ENCODE measurements around the gene SPSB4.

The SPSB4 gene

DNA sequence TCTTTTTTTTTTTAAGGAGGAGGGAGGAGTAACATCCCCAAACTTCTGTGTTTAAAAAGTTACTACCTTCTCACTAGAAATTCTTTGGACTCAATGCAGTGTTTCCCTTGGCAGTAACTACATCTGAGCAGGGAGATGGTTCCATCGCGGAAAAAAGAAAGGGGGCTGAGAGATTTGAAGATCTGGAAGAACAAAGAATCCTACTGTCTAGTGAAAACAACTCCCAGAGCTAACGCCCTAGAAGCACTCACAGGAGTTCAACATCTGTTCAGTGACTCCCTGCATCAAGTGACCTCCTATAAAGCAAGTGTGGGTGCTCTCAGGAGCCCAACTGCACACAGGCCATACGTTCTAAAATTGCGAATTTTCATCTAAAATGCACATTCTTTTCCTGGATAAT lies 113.7 kb downstream of the SPSB4 start:
- Histone ChIP-seq H3K36me3 (replicated peaks in 1 of 2; ENCODE audit: control insufficient read depth in 2 of 2, insufficient read depth in 2 of 2, low read length in 2 of 2) (peaks cover 0 to 4% of the 10 kb centered on the region in 2 donors), H3K4ac (ENCODE audit: low read length) (no peak overlapping the region), H4K91ac (ENCODE audit: low read depth, low read length, poor library complexity) (no peak overlapping the region), H3K14ac (ENCODE audit: low read length) (no peak overlapping the region), H3K9me3 (replicated peaks in 1 of 2; ENCODE audit: control insufficient read depth in 2 of 2, insufficient read depth in 1 of 2, low read depth in 1 of 2, low read length in 2 of 2) (peaks cover 0 to 53% of the 10 kb centered on the region in 2 donors), H3K9ac (ENCODE audit: low read depth, low read length, poor library complexity) (no peak overlapping the region), H2AK5ac (ENCODE audit: low read depth, low read length) (no peak overlapping the region), H3K27me3 (ENCODE audit: control insufficient read depth in 3 of 3, insufficient read depth in 3 of 3, low read depth in 1 of 3, low read length in 3 of 3) (no peaks in the 10 kb centered on the region), H4K8ac (ENCODE audit: low read depth, low read length) (no peak overlapping the region), H3K4me1 (ENCODE audit: control insufficient read depth in 2 of 2, insufficient read depth in 1 of 2, low read depth in 1 of 2, low read length in 2 of 2) (no peaks in the 10 kb centered on the region), H3K23ac (ENCODE audit: low read depth, low read length, poor library complexity) (no peak overlapping the region), H3K79me1 (ENCODE audit: low read depth, low read length) (no peaks in the 10 kb centered on the region), H2BK12ac (ENCODE audit: low read length) (no peak overlapping the region), H2BK15ac (ENCODE audit: low read length) (no peak overlapping the region), H3K4me2 (ENCODE audit: insufficient read depth, low read length, poor library complexity, severe bottlenecking) (no peak overlapping the region), H2BK5ac (ENCODE audit: low read length) (no peak overlapping the region), H2AFZ (ENCODE audit: low read length) (no peak overlapping the region), H2BK120ac (ENCODE audit: low read depth, low read length) (no peak overlapping the region), H3K4me3 (ENCODE audit: low read length in 2 of 2) (no peak overlapping the region), H3K27ac (replicated peaks; ENCODE audit: low read length) (no peak overlapping the region), H3K18ac (ENCODE audit: low read length) (no peak overlapping the region)
- DNase-seq (ENCODE audit: low spot score) = no peak
- WGBS, 2 donors (ENCODE audit: extremely low coverage in 2 of 2, insufficient read length in 2 of 2, insufficient replicate concordance in 1 of 2) = no CpG with 5 or more reads among the region's 5 CpGs

DNA sequence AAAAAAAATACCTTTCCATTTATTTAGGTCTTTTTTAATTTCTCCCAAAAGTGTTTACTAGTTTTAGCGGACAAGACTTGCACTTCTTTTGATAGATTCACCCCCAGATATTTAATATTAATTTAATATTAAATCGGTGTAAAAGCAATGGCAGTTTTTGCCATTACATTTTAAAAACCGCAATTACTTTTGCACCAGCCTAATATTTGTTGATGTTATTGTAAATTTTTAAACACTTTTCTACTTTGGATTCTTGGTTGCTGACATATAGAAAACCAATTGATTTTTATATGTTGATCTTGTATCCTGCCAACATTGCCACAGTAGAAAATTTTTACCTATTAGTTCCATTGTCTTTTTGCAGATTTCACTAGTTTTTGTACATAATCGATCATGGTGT lies 116.5 kb downstream of the SPSB4 start:
- H3K4ac ChIP-seq (ENCODE audit: low read length) = no peak overlapping the region
- H4K8ac ChIP-seq (ENCODE audit: low read depth, low read length) = no peak overlapping the region
- H3K4me3 ChIP-seq (ENCODE audit: low read length in 2 of 2) = no peak overlapping the region
- H3K27ac ChIP-seq (replicated peaks; ENCODE audit: low read length) = no peak overlapping the region
- no peaks in the 10 kb centered on the region for H3K79me1 ChIP-seq (ENCODE audit: low read depth, low read length)
- peaks cover 0 to 38% of the 10 kb centered on the region in 2 donors for H3K9me3 ChIP-seq (replicated peaks in 1 of 2; ENCODE audit: control insufficient read depth in 2 of 2, insufficient read depth in 1 of 2, low read depth in 1 of 2, low read length in 2 of 2)
- no peak overlapping the region for H3K14ac ChIP-seq (ENCODE audit: low read length)
- no peak overlapping the region for H3K18ac ChIP-seq (ENCODE audit: low read length)
- no peak overlapping the region for H2BK15ac ChIP-seq (ENCODE audit: low read length)
- H3K9ac ChIP-seq (ENCODE audit: low read depth, low read length, poor library complexity) = no peak overlapping the region
- H2BK5ac ChIP-seq (ENCODE audit: low read length) = no peak overlapping the region
- H3K36me3 ChIP-seq (replicated peaks in 1 of 2; ENCODE audit: control insufficient read depth in 2 of 2, insufficient read depth in 2 of 2, low read length in 2 of 2) = peaks cover 0 to 11% of the 10 kb centered on the region in 2 donors
- no CpG with 5 or more reads among the region's 4 CpGs for WGBS, 2 donors (ENCODE audit: extremely low coverage in 2 of 2, insufficient read length in 2 of 2, insufficient replicate concordance in 1 of 2)
- no peak overlapping the region for H3K23ac ChIP-seq (ENCODE audit: low read depth, low read length, poor library complexity)
- no peak for DNase-seq (ENCODE audit: low spot score)
- H4K91ac ChIP-seq (ENCODE audit: low read depth, low read length, poor library complexity) = no peak overlapping the region
- H3K4me2 ChIP-seq (ENCODE audit: insufficient read depth, low read length, poor library complexity, severe bottlenecking) = no peak overlapping the region
- H3K27me3 ChIP-seq (ENCODE audit: control insufficient read depth in 3 of 3, insufficient read depth in 3 of 3, low read depth in 1 of 3, low read length in 3 of 3) = no peaks in the 10 kb centered on the region
- H2AFZ ChIP-seq (ENCODE audit: low read length) = no peak overlapping the region
- no peak overlapping the region for H2BK12ac ChIP-seq (ENCODE audit: low read length)
- no peak overlapping the region for H2BK120ac ChIP-seq (ENCODE audit: low read depth, low read length)
- no peak overlapping the region for H2AK5ac ChIP-seq (ENCODE audit: low read depth, low read length)
- H3K4me1 ChIP-seq (ENCODE audit: control insufficient read depth in 2 of 2, insufficient read depth in 1 of 2, low read depth in 1 of 2, low read length in 2 of 2) = no peaks in the 10 kb centered on the region

DNA sequence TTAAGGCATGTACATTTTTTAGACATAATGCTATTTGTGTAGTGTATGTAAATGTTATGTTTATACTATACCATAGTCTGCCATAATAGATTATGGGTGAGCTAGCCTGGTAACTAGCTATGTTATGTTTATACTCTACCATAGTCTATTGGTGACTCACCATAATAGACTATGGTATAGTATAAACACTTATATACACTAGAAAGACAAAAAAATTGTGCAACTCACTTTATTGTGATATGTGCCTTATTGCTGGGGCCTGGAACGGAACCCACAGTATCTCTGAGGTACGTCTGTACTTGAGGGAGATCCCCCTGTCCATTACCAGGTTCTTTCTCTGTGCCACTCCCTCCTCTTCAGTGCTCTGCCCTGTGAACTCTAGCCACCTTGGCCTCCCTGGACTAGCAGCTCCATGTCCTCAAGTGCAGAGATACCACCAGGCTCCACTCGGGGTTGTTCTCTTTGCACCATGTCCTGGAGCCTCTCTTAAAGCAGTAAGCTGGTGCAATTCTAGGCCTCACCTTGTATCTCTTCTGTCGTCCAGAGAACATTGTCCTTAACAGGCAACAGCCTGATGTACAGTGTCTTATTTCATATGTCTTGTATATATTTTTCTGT lies 119.6 kb downstream of the SPSB4 start:
- H3K9ac ChIP-seq (ENCODE audit: low read depth, low read length, poor library complexity) = no peak overlapping the region
- no peak overlapping the region for H3K4me2 ChIP-seq (ENCODE audit: insufficient read depth, low read length, poor library complexity, severe bottlenecking)
- H3K4me3 ChIP-seq (ENCODE audit: low read length in 2 of 2) = no peak overlapping the region
- H3K36me3 ChIP-seq (replicated peaks in 1 of 2; ENCODE audit: control insufficient read depth in 2 of 2, insufficient read depth in 2 of 2, low read length in 2 of 2) = peaks cover 0 to 15% of the 10 kb centered on the region in 2 donors
- no peak overlapping the region for H3K23ac ChIP-seq (ENCODE audit: low read depth, low read length, poor library complexity)
- H3K14ac ChIP-seq (ENCODE audit: low read length) = no peak overlapping the region
- peaks cover 0 to 26% of the 10 kb centered on the region in 2 donors for H3K9me3 ChIP-seq (replicated peaks in 1 of 2; ENCODE audit: control insufficient read depth in 2 of 2, insufficient read depth in 1 of 2, low read depth in 1 of 2, low read length in 2 of 2)
- no peak for DNase-seq (ENCODE audit: low spot score)
- H2AK5ac ChIP-seq (ENCODE audit: low read depth, low read length) = no peak overlapping the region
- H3K27me3 ChIP-seq (ENCODE audit: control insufficient read depth in 3 of 3, insufficient read depth in 3 of 3, low read depth in 1 of 3, low read length in 3 of 3) = no peaks in the 10 kb centered on the region
- H2BK15ac ChIP-seq (ENCODE audit: low read length) = no peak overlapping the region
- no peaks in the 10 kb centered on the region for H3K4me1 ChIP-seq (ENCODE audit: control insufficient read depth in 2 of 2, insufficient read depth in 1 of 2, low read depth in 1 of 2, low read length in 2 of 2)
- H4K91ac ChIP-seq (ENCODE audit: low read depth, low read length, poor library complexity) = no peak overlapping the region
- H3K27ac ChIP-seq (replicated peaks; ENCODE audit: low read length) = no peak overlapping the region
- H3K79me1 ChIP-seq (ENCODE audit: low read depth, low read length) = no peaks in the 10 kb centered on the region
- H4K8ac ChIP-seq (ENCODE audit: low read depth, low read length) = no peak overlapping the region
- no peak overlapping the region for H3K4ac ChIP-seq (ENCODE audit: low read length)
- H2BK120ac ChIP-seq (ENCODE audit: low read depth, low read length) = no peak overlapping the region
- WGBS, 2 donors (ENCODE audit: extremely low coverage in 2 of 2, insufficient read length in 2 of 2, insufficient replicate concordance in 1 of 2) = no CpG with 5 or more reads among the region's 4 CpGs
- H3K18ac ChIP-seq (ENCODE audit: low read length) = no peak overlapping the region
- no peak overlapping the region for H2BK12ac ChIP-seq (ENCODE audit: low read length)
- no peak overlapping the region for H2AFZ ChIP-seq (ENCODE audit: low read length)
- no peak overlapping the region for H2BK5ac ChIP-seq (ENCODE audit: low read length)

DNA sequence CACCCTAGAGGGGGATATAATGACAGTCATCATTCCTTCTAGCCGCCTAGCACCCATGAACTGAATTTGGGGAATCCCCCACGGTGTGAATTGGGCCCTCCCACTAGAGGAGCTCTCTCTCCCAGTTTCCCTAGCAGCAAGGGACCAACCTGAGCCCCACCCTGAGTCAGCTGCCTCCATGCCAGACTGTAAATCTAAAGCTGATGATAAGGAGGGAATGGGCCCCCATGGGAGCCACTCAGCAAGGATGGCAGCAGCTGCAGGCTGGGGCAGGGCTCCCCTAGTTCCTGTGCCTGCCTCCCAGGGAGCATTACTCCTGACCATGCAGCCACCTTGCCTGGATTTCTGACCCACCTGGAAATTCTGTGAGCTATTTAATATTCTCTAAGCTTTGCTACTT lies 123.5 kb downstream of the SPSB4 start:
- no peak overlapping the region for H4K8ac ChIP-seq (ENCODE audit: low read depth, low read length)
- no peak overlapping the region for H2BK12ac ChIP-seq (ENCODE audit: low read length)
- H2BK5ac ChIP-seq (ENCODE audit: low read length) = no peak overlapping the region
- no peak overlapping the region for H2AK5ac ChIP-seq (ENCODE audit: low read depth, low read length)
- H3K18ac ChIP-seq (ENCODE audit: low read length) = no peak overlapping the region
- WGBS, 2 donors (ENCODE audit: extremely low coverage in 2 of 2, insufficient read length in 2 of 2, insufficient replicate concordance in 1 of 2) = no CpG with 5 or more reads among the region's 2 CpGs
- H3K9ac ChIP-seq (ENCODE audit: low read depth, low read length, poor library complexity) = no peak overlapping the region
- H3K36me3 ChIP-seq (replicated peaks in 1 of 2; ENCODE audit: control insufficient read depth in 2 of 2, insufficient read depth in 2 of 2, low read length in 2 of 2) = peaks cover 0 to 18% of the 10 kb centered on the region in 2 donors
- H3K27ac ChIP-seq (replicated peaks; ENCODE audit: low read length) = no peak overlapping the region
- H3K9me3 ChIP-seq (replicated peaks in 1 of 2; ENCODE audit: control insufficient read depth in 2 of 2, insufficient read depth in 1 of 2, low read depth in 1 of 2, low read length in 2 of 2) = peaks cover 0 to 4% of the 10 kb centered on the region in 2 donors
- no peak overlapping the region for H2BK15ac ChIP-seq (ENCODE audit: low read length)
- H3K4me1 ChIP-seq (ENCODE audit: control insufficient read depth in 2 of 2, insufficient read depth in 1 of 2, low read depth in 1 of 2, low read length in 2 of 2) = no peaks in the 10 kb centered on the region
- no peak overlapping the region for H2BK120ac ChIP-seq (ENCODE audit: low read depth, low read length)
- no peak overlapping the region for H4K91ac ChIP-seq (ENCODE audit: low read depth, low read length, poor library complexity)
- no peak overlapping the region for H3K4ac ChIP-seq (ENCODE audit: low read length)
- H3K4me3 ChIP-seq (ENCODE audit: low read length in 2 of 2) = no peak overlapping the region
- H3K14ac ChIP-seq (ENCODE audit: low read length) = no peak overlapping the region
- H3K79me1 ChIP-seq (ENCODE audit: low read depth, low read length) = no peaks in the 10 kb centered on the region
- no peak overlapping the region for H3K4me2 ChIP-seq (ENCODE audit: insufficient read depth, low read length, poor library complexity, severe bottlenecking)
- H2AFZ ChIP-seq (ENCODE audit: low read length) = no peak overlapping the region
- no peak overlapping the region for H3K23ac ChIP-seq (ENCODE audit: low read depth, low read length, poor library complexity)
- no peak for DNase-seq (ENCODE audit: low spot score)
- H3K27me3 ChIP-seq (ENCODE audit: control insufficient read depth in 3 of 3, insufficient read depth in 3 of 3, low read depth in 1 of 3, low read length in 3 of 3) = no peaks in the 10 kb centered on the region

Data from neuronal stem cell (in vitro differentiated cells).